Activated CD8-positive, alpha-beta T cell treated with anti-CD3 and anti-CD28 coated beads for 36 hours (primary cell): Measurements from ENCODE around the gene EFNA5. TPM values are rescaled to one million over a fixed set of nuclear protein-coding genes. Genes with fewer than 3 reads are reported as not detected.

ENCODE experiments used
- ATAC-seq: fragments of 200-7000 bp; cut with Tn5 transposase; one replicate; pipeline ENCODE4 v1.10.0; 2021; ENCODE audit warnings: mild to moderate bottlenecking, moderate library complexity
- CTCF ChIA-PET: fragments of 350-600 bp; sonication (Branson Sonifier 250); formaldehyde crosslinking; loops from one replicate; lab custom pipeline; 2021; ENCODE audit warnings: antibody characterized with exemption; lab: Charles Lee
- POLR2A ChIA-PET: fragments of 350-600 bp; sonication (Branson Sonifier 250); formaldehyde crosslinking; loops from one replicate; lab custom pipeline; 2021; ENCODE audit warnings: antibody characterized with exemption; lab: Charles Lee
- DNase-seq: peaks from one replicate; pipeline ENCODE4 v3.0.0-alpha.2; 2020
- H3K27ac Mint-ChIP-seq: one replicate; pipeline ENCODE4 v1.8.0; 2021; ENCODE audit warnings: mild to moderate bottlenecking, mixed read lengths
- H3K27me3 Mint-ChIP-seq: one replicate; pipeline ENCODE4 v1.8.0; 2021; ENCODE audit warnings: mixed read lengths
- H3K36me3 Mint-ChIP-seq: one replicate; pipeline ENCODE4 v1.8.0; 2021; ENCODE audit warnings: low read depth, mixed read lengths
- H3K4me1 Mint-ChIP-seq: one replicate; pipeline ENCODE4 v1.8.0; 2021; ENCODE audit warnings: low read depth, mixed read lengths
- H3K4me3 Mint-ChIP-seq: one replicate; pipeline ENCODE4 v1.8.0; 2021; ENCODE audit warnings: mild to moderate bottlenecking, moderate library complexity, mixed read lengths
- H3K9me3 Mint-ChIP-seq: one replicate; pipeline ENCODE4 v1.8.0; 2021; ENCODE audit warnings: mixed read lengths
- CTCF ChIP-seq: fragments of 200-600 bp; IDR thresholded peaks from one replicate; pipeline ENCODE4 v1.8.0; 2022; ENCODE audit warnings: antibody characterized with exemption, mild to moderate bottlenecking
- intact Hi-C: fragments of 100-400 bp; cut with micrococcal nuclease; formaldehyde crosslinking; loops from one replicate; pipeline ENCODE4 v1.10.0; 2022
- total RNA-seq, 2 experiments: library from RNA; stranded (reverse); gene quantifications; one replicate each; pipeline ENCODE4 v1.2.3, GENCODE V29; 2021

The EFNA5 gene
- total RNA-seq, 2 experiments from 2014 or later = not detected

- no peak overlapping the region for H3K4me3 Mint-ChIP-seq
- intact Hi-C loops = no loop called here
- H3K4me1 Mint-ChIP-seq = no peaks in the 10 kb centered on the region
- TF ChIP-seq CTCF = no peak
- ATAC-seq = no peak
- H3K27me3 Mint-ChIP-seq = no peaks in the 10 kb centered on the region
- no peaks in the 10 kb centered on the region for H3K9me3 Mint-ChIP-seq
- POLR2A ChIA-PET = no interaction called here
- H3K27ac Mint-ChIP-seq = no peak overlapping the region
- H3K36me3 Mint-ChIP-seq = no peaks in the 10 kb centered on the region
- CTCF ChIA-PET = no interaction called here
- DNase-seq = no peak
These were observed 293.5 kb downstream of the EFNA5 start for GRCh38 chr5:107377277-107377609.

- ChIA-PET POLR2A (no interaction called here), CTCF (no interaction called here)
- DNase-seq (no peak), ATAC-seq (no peak)
- Mint-ChIP-seq H3K4me3 (no peak overlapping the region), H3K4me1 (no peaks in the 10 kb centered on the region), H3K27ac (no peak overlapping the region), H3K9me3 (no peaks in the 10 kb centered on the region), H3K36me3 (no peaks in the 10 kb centered on the region), H3K27me3 (no peaks in the 10 kb centered on the region)
- intact Hi-C loops = no loop called here
- TF ChIP-seq CTCF = no peak
These were observed 294.0 kb downstream of the EFNA5 start for GRCh38 chr5:107376546-107377276.

GRCh38 chr5:107373549-107374263 lies 297.0 kb downstream of the EFNA5 start:
- intact Hi-C loops = no loop called here
- H3K4me1 Mint-ChIP-seq = no peaks in the 10 kb centered on the region
- no peaks in the 10 kb centered on the region for H3K27me3 Mint-ChIP-seq
- no peaks in the 10 kb centered on the region for H3K36me3 Mint-ChIP-seq
- ChIA-PET POLR2A (no interaction called here), CTCF (no interaction called here)
- no peak for TF ChIP-seq CTCF
- ATAC-seq (no peak), DNase-seq (no peak)
- no peak overlapping the region for H3K4me3 Mint-ChIP-seq
- H3K9me3 Mint-ChIP-seq = no peaks in the 10 kb centered on the region
- H3K27ac Mint-ChIP-seq = no peak overlapping the region

GRCh38 chr5:107372723-107373450 lies 297.9 kb downstream of the EFNA5 start:
- H3K4me3 Mint-ChIP-seq = no peak overlapping the region
- ATAC-seq (no peak), DNase-seq (no peak)
- ChIA-PET POLR2A (no interaction called here), CTCF (no interaction called here)
- H3K9me3 Mint-ChIP-seq = no peaks in the 10 kb centered on the region
- no peaks in the 10 kb centered on the region for H3K27me3 Mint-ChIP-seq
- H3K27ac Mint-ChIP-seq = no peak overlapping the region
- intact Hi-C loops = no loop called here
- H3K36me3 Mint-ChIP-seq = no peaks in the 10 kb centered on the region
- no peak for TF ChIP-seq CTCF
- no peaks in the 10 kb centered on the region for H3K4me1 Mint-ChIP-seq
